OCI-LY7 (cell line): ENCODE results near the gene AAMDC. TPM values are rescaled to one million over a fixed set of nuclear protein-coding genes. Genes with fewer than 3 reads are reported as not detected.
"Not testable (repeated sequence)": the region's sequence is repeated elsewhere in the genome, so short reads cannot be mapped to it uniquely, and the experiment has no call there.

Experiments used
- BruUV-seq: library from RNA; stranded (reverse); fragments of 400-500 nt; replicated peaks from 2 replicates; lab custom pipeline; 2021; lab: Mats Ljungman, UMichigan
- CTCF ChIA-PET: fragments of 300-600 bp; sonication (Branson Sonifier 250); formaldehyde crosslinking; loops from one replicate; lab custom pipeline; 2022; ENCODE audit warnings: antibody characterized with exemption; ENCODE audit not compliant: unreplicated experiment; lab: Charles Lee
- POLR2A ChIA-PET: fragments of 300-600 bp; sonication (Branson Sonifier 250); formaldehyde crosslinking; loops from one replicate; lab custom pipeline; 2022; ENCODE audit warnings: antibody characterized with exemption; lab: Charles Lee
- DNase-seq: peaks from one replicate; pipeline ENCODE4 v3.0.0-alpha.2; 2015; ENCODE audit warnings: low spot score
- H2AFZ ChIP-seq: fragments of 200-600 bp; sonication (generic), shearing (Covaris generic); 2 replicates; pipeline ENCODE4 v1.6.1; 2014; ENCODE audit warnings: mild to moderate bottlenecking, antibody characterized with exemption, low read length, moderate library complexity
- H3K27ac ChIP-seq: fragments of 200-600 bp; sonication (generic); 2 replicates; pipeline ENCODE4 v1.5.1; 2014; ENCODE audit warnings: mixed run types, low read depth, mild to moderate bottlenecking, moderate library complexity, low read length, inconsistent platforms; ENCODE audit not compliant: poor library complexity, severe bottlenecking
- H3K36me3 ChIP-seq: fragments of 200-600 bp; sonication (generic); 2 replicates; pipeline ENCODE4 v1.6.1; 2014; ENCODE audit warnings: mild to moderate bottlenecking, antibody characterized with exemption, low read length, moderate library complexity, mixed read lengths; ENCODE audit not compliant: insufficient read depth
- H3K4me1 ChIP-seq: fragments of 200-600 bp; sonication (generic); 2 replicates; pipeline ENCODE4 v1.5.1; 2014; ENCODE audit warnings: mild to moderate bottlenecking, low read length; ENCODE audit not compliant: insufficient read depth, poor library complexity, severe bottlenecking
- H3K4me2 ChIP-seq: fragments of 200-600 bp; sonication (generic); 2 replicates; pipeline ENCODE4 v1.6.1; 2014; ENCODE audit warnings: mild to moderate bottlenecking, low read length
- H3K4me3 ChIP-seq: fragments of 200-600 bp; sonication (generic); 2 replicates; pipeline ENCODE4 v1.5.1; 2014; ENCODE audit warnings: mild to moderate bottlenecking, low read depth, low read length; ENCODE audit not compliant: poor library complexity, severe bottlenecking
- H3K79me2 ChIP-seq: fragments of 200-600 bp; sonication (generic); 2 replicates; pipeline ENCODE4 v1.6.1; 2016; ENCODE audit warnings: low read depth, mild to moderate bottlenecking, low read length, moderate library complexity, mixed read lengths; ENCODE audit not compliant: insufficient read depth
- H3K9me2 ChIP-seq: fragments of 200-600 bp; sonication (generic); 2 replicates; pipeline ENCODE4 v1.6.1; 2016; ENCODE audit warnings: mild to moderate bottlenecking, low read length, mixed read lengths; ENCODE audit not compliant: insufficient read depth
- H3K9me3 ChIP-seq: fragments of 200-600 bp; sonication (generic); 2 replicates; pipeline ENCODE4 v1.6.1; 2014; ENCODE audit warnings: mild to moderate bottlenecking, mixed run types, low read length, mixed read lengths
- H4K20me1 ChIP-seq: fragments of 200-600 bp; sonication (generic); 2 replicates; pipeline ENCODE4 v1.6.1; 2014; ENCODE audit warnings: mild to moderate bottlenecking, antibody characterized with exemption, low read length, moderate library complexity, mixed read lengths; ENCODE audit not compliant: insufficient read depth
- intact Hi-C: fragments of 100-400 bp; cut with micrococcal nuclease; formaldehyde crosslinking; loops from one replicate; pipeline ENCODE4 v1.10.0; 2022; ENCODE audit not compliant: unreplicated experiment
- total RNA-seq, 2 experiments: library from RNA; depleted of rRNA in 1 of 2; stranded (reverse); fragments of >200 nt in 1 of 2; shearing (Covaris generic) in 1 of 2; gene quantifications; 2 replicates each; pipeline ENCODE4 v1.2.3, GENCODE V29; 2014 to 2022

AAMDC gene
- total RNA-seq, 2 experiments from 2014 or later, result 11.0 to 17.1 TPM

GRCh38 chr11:77890100-77890614, 69.2 kb downstream of the AAMDC start:
- H3K4me3 ChIP-seq, H3K4me1 ChIP-seq, H4K20me1 ChIP-seq, H3K27ac ChIP-seq, H3K9me2 ChIP-seq, POLR2A ChIA-PET, BruUV-seq, H3K79me2 ChIP-seq, H3K4me2 ChIP-seq, intact Hi-C loops, DNase-seq, CTCF ChIA-PET, H2AFZ ChIP-seq, H3K9me3 ChIP-seq: not testable (repeated sequence)
- H3K36me3 ChIP-seq, result peaks cover 24% of the 10 kb centered on the region

- BruUV-seq, H3K9me2 ChIP-seq, H3K4me3 ChIP-seq, H4K20me1 ChIP-seq, H3K27ac ChIP-seq, intact Hi-C loops, H3K4me2 ChIP-seq, DNase-seq, POLR2A ChIA-PET, CTCF ChIA-PET, H3K9me3 ChIP-seq, H3K79me2 ChIP-seq, H3K4me1 ChIP-seq, H2AFZ ChIP-seq: not testable (repeated sequence)
- peaks cover 23% of the 10 kb centered on the region for H3K36me3 ChIP-seq
Measured at GRCh38 chr11:77890619-77891056, 69.7 kb downstream of the AAMDC start.

- H3K4me1 ChIP-seq, H3K27ac ChIP-seq, H3K9me3 ChIP-seq, POLR2A ChIA-PET, H3K4me2 ChIP-seq, H3K9me2 ChIP-seq, intact Hi-C loops, H3K4me3 ChIP-seq, H4K20me1 ChIP-seq, DNase-seq, CTCF ChIA-PET, H3K79me2 ChIP-seq, BruUV-seq, H2AFZ ChIP-seq: not testable (repeated sequence)
- H3K36me3 ChIP-seq, result peaks cover 17% of the 10 kb centered on the region
Measured at GRCh38 chr11:77891256-77891655, 70.3 kb downstream of the AAMDC start.

- BruUV-seq, intact Hi-C loops, H3K9me2 ChIP-seq, H4K20me1 ChIP-seq, H3K4me1 ChIP-seq, H2AFZ ChIP-seq, CTCF ChIA-PET, DNase-seq, H3K9me3 ChIP-seq, H3K4me3 ChIP-seq, H3K27ac ChIP-seq, H3K4me2 ChIP-seq, H3K79me2 ChIP-seq: not testable (repeated sequence)
- POLR2A ChIA-PET, result interaction anchor here (1.2 kb wide), 1 partner anchor 13 kb away, joined by 3 read pairs; no protein-coding TSS in a partner anchor
- peaks cover 14% of the 10 kb centered on the region for H3K36me3 ChIP-seq
Measured at GRCh38 chr11:77891703-77892102, 70.8 kb downstream of the AAMDC start.

GRCh38 chr11:77894949-77895348, 74.0 kb downstream of the AAMDC start:
- DNase-seq, H3K79me2 ChIP-seq, H3K4me1 ChIP-seq, H2AFZ ChIP-seq, H3K9me2 ChIP-seq, H3K4me2 ChIP-seq, BruUV-seq, H3K27ac ChIP-seq, POLR2A ChIA-PET, H3K9me3 ChIP-seq, CTCF ChIA-PET, H4K20me1 ChIP-seq, H3K4me3 ChIP-seq, intact Hi-C loops: not testable (repeated sequence)
- H3K36me3 ChIP-seq, result peaks cover 12% of the 10 kb centered on the region
